ENCODE measurements around the gene TMOD1. TPM values are rescaled to one million over a fixed set of nuclear protein-coding genes. Genes with fewer than 3 reads are reported as not detected.

The TMOD1 gene
- total and polyA plus RNA-seq, 9 of the 15 experiments (the other 6 are each of a cell fraction or from before 2014, with no cell fraction given), result 7.1 to 41.2 (median 14.2) TPM

DNA sequence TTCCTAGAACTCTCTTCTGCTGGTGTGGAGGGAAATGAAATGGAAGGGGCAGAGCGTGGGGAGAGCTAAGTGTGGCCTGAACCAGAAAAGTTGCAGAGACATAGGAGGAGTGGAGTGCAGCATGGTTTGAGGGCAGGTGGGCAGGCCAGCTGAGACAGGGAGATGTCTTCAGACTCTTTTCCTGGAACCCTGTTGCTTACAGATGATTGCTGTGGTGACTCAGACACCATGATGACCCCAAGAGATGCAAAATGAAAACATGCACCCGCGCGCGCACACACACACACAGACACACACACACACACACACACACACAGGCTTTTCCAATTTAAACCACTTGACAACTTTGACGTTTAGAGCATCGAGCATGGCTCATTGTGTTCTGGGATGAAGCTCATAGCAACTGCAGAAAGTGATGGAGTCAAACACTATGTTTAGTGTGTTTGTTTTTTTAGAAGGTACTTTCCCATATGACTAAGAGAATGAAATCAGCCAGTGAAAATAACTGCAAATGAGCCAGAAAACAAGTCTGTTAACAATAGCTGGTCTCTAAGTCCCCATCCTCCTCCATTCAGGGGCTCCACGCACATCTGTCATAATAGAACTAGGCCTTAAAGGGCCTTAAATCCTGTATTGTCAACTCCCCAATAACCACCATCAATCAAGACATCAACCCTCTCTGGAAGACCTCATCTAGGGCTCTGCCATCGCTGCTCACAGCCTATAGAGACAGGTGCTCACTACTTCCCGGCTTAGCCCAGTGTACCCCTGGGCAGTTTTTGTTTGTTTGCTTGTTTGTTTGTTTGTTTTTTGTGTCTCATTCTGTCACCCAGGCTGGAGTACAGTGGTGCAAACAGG, 9.6 kb downstream of the TMOD1 start (continued):
- TF ChIP-seq, protein P1, sequence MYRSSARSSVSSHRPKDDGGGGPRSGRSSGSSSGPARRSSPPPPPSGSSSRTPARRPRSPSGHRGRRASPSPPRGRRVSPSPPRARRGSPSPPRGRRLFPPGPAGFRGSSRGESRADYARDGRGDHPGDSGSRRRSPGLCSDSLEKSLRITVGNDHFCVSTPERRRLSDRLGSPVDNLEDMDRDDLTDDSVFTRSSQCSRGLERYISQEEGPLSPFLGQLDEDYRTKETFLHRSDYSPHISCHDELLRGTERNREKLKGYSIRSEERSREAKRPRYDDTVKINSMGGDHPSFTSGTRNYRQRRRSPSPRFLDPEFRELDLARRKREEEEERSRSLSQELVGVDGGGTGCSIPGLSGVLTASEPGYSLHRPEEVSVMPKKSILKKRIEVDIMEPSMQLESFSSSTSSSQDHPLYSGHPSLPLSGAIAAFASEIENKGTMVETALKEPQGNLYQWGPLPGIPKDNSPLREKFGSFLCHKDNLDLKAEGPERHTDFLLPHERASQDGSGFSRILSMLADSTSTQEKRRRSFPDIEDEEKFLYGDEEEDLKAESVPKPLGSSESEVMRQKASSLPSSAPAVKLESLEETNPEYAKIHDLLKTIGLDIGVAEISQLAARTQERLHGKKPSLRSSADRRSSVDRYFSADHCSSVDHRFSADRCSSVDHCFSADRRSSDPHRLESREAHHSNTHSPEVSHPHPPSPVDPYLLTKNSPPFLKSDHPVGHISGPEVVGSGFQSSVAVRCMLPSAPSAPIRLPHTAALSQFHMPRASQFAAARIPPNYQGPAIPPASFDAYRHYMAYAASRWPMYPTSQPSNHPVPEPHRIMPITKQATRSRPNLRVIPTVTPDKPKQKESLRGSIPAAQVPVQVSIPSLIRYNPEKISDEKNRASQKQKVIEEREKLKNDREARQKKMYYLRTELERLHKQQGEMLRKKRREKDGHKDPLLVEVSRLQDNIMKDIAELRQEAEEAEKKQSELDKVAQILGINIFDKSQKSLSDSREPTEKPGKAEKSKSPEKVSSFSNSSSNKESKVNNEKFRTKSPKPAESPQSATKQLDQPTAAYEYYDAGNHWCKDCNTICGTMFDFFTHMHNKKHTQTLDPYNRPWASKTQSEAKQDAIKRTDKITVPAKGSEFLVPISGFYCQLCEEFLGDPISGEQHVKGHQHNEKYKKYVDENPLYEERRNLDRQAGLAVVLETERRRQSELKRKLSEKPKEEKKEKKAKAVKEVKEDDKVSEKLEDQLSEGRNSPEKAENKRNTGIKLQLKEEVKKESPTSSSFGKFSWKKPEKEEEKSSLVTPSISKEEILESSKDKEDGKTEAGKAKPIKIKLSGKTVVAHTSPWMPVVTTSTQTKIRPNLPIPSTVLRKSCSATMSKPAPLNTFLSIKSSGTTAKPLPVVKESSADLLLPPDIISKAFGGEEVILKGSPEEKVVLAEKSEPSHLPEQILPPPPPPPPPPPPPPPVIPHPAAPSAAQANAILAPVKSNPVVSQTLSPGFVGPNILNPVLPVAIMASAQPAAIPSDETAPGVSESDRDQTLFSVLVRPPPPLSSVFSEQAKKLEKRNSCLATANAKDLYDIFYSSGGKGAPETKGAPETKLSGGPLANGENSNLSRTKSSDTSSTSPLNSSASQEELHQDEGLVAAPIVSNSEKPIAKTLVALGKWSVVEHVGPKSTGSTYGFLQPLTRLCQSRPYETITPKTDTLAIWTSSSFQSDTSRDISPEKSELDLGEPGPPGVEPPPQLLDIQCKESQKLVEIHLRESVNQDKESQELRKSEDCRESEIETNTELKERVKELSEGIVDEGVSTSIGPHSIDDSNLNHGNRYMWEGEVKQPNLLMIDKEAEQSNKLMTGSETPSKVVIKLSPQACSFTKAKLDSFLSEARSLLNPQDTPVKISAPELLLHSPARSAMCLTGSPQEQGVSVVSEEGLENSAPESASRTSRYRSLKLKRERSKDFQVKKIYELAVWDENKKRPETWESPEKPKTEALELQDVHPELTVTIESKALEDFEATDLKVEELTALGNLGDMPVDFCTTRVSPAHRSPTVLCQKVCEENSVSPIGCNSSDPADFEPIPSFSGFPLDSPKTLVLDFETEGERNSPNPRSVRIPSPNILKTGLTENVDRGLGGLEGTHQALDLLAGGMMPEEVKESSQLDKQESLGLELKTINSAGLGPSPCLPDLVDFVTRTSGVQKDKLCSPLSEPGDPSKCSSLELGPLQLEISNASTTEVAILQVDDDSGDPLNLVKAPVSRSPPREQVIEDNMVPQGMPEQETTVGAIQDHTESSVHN (IDR thresholded peaks at IDR 0.05; ENCODE audit: borderline replicate concordance in 1 of 2, low read depth in 1 of 2), result 0 out of 4 replicates have a peak, but pooled peaks of 1 of the 2 experiments have one; percentile 42
- no peak for TF ChIP-seq CCNT2 (IDR thresholded peaks at IDR 0.05; ENCODE audit: borderline replicate concordance, extremely low read depth, insufficient read length, low read depth, low read length)
- TF ChIP-seq, protein P2, sequence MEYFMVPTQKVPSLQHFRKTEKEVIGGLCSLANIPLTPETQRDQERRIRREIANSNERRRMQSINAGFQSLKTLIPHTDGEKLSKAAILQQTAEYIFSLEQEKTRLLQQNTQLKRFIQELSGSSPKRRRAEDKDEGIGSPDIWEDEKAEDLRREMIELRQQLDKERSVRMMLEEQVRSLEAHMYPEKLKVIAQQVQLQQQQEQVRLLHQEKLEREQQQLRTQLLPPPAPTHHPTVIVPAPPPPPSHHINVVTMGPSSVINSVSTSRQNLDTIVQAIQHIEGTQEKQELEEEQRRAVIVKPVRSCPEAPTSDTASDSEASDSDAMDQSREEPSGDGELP (CRISPR knock-in tag; IDR thresholded peaks at IDR 0.05; ENCODE audit: borderline replicate concordance), result peak; percentile 77

Measured in K562 (cell line).